ENCODE measurements around the gene ATRNL1.

ATRNL1 gene

DNA sequence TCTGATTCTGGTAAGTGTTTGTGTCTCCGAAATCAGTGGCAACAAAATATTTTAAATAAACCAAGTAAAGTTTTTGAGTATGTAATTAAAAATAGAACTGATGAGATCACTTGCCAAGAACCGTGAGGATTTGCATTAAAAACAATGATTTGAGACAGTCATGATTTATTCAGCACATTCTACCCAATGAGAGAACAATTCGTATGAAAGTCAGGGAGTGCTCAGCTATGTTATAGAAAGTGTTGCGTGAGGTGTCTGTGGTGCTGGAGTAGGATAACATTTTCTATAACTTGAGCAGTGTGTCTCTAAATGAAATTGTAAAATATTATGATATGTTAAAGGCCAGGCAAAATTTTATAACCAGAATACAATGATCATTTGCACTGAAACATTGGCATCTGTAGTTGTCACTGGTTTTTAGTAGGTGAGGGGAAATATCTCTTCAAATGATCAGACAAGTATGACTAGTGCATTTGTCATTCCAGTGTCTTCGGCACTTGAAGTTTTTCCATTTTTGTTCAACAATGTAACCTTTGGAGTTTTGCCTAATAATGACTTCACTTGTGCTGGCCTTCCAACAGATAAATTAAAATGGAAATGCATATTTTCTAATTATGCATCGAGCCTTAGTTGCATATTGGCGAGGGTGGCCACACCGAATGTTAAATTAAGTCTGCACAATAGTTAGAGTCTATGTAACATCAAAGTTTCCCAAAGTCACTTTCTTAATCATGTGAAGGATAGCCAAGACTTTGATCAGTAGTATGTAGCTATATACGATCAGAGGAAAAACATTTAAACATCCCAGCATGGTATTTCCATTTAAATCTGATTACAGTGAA lies 844.0 kb downstream of the ATRNL1 start:
- no peak for DNase-seq (ENCODE audit: low read depth, low spot score)
- no peak for TF ChIP-seq CTCF (IDR thresholded peaks at IDR 0.05; ENCODE audit: insufficient read depth, low read length, missing control alignments)
- H3K4me3 ChIP-seq (ENCODE audit: low read depth, low read length): no peak overlapping the region
- ChIA-PET CTCF (interaction anchor here (2.0 kb wide), 1 partner anchor 11 kb away, joined by 6 read pairs; no protein-coding TSS in a partner anchor), POLR2A (interaction anchor here (1.3 kb wide), 1 partner anchor 9 kb away, joined by 5 read pairs; no protein-coding TSS in a partner anchor)

DNA sequence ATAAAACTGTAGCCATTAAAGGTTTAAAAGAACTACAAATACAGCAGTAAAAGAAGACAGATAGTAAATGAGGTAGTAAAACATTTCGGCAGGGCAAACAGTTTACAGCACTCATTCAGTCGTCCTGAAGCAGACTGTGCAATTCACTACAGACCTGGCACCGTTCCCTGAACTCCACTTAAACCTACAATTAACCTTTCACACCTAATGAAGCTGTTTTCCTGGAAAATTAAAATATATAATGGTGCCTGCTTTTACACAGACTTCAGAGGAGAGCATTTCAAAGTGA lies 844.5 kb downstream of the ATRNL1 start:
- TF ChIP-seq CTCF (IDR thresholded peaks at IDR 0.05; ENCODE audit: insufficient read depth, low read length, missing control alignments): no peak
- ChIA-PET CTCF (interaction anchor here (1.7 to 2.0 kb wide), 2 partner anchors 10 to 139 kb away, joined by 4 to 6 read pairs; no protein-coding TSS in a partner anchor), POLR2A (interaction anchor here (1.3 kb wide), 1 partner anchor 9 kb away, joined by 5 read pairs; no protein-coding TSS in a partner anchor)
- H3K4me3 ChIP-seq (ENCODE audit: low read depth, low read length): no peak overlapping the region
- no peak for DNase-seq (ENCODE audit: low read depth, low spot score)

- no peak for TF ChIP-seq CTCF (IDR thresholded peaks at IDR 0.05; ENCODE audit: insufficient read depth, low read length, missing control alignments)
- DNase-seq (ENCODE audit: low read depth, low spot score): no peak
- POLR2A ChIA-PET: no interaction called here
- CTCF ChIA-PET: interaction anchor here (1.0 to 2.3 kb wide), 3 partner anchors 9 to 140 kb away, joined by 4 to 16 read pairs (median 4); no protein-coding TSS in a partner anchor
- H3K4me3 ChIP-seq (ENCODE audit: low read depth, low read length): no peak overlapping the region
Observed at GRCh38 chr10:115939101-115939854, 846.1 kb downstream of the ATRNL1 start.

- DNase-seq (ENCODE audit: low read depth, low spot score): no peak
- TF ChIP-seq CTCF (IDR thresholded peaks at IDR 0.05; ENCODE audit: insufficient read depth, low read length, missing control alignments): no peak
- H3K4me3 ChIP-seq (ENCODE audit: low read depth, low read length): no peak overlapping the region
- POLR2A ChIA-PET: no interaction called here
- CTCF ChIA-PET: interaction anchor here (0.9 to 1.1 kb wide), 3 partner anchors 9 to 235 kb away, joined by 3 to 5 read pairs (median 3); no protein-coding TSS in a partner anchor
Observed at GRCh38 chr10:115941361-115941771, 848.2 kb downstream of the ATRNL1 start.

- DNase-seq (ENCODE audit: low read depth, low spot score): no peak
- ChIA-PET POLR2A (no interaction called here), CTCF (interaction anchor here (0.9 to 1.3 kb wide), 3 partner anchors 8 to 346 kb away, joined by 3 to 5 read pairs (median 3); no protein-coding TSS in a partner anchor)
- no peak for TF ChIP-seq CTCF (IDR thresholded peaks at IDR 0.05; ENCODE audit: insufficient read depth, low read length, missing control alignments)
- H3K4me3 ChIP-seq (ENCODE audit: low read depth, low read length): no peak overlapping the region
Observed at GRCh38 chr10:115942101-115942500, 848.9 kb downstream of the ATRNL1 start.

GRCh38 chr10:115944538-115944937 lies 851.4 kb downstream of the ATRNL1 start:
- no peak for DNase-seq (ENCODE audit: low read depth, low spot score)
- H3K4me3 ChIP-seq (ENCODE audit: low read depth, low read length): no peak overlapping the region
- POLR2A ChIA-PET: no interaction called here
- TF ChIP-seq CTCF (IDR thresholded peaks at IDR 0.05; ENCODE audit: insufficient read depth, low read length, missing control alignments): no peak
- CTCF ChIA-PET: interaction anchor here (0.7 kb wide), 1 partner anchor 9 kb away, joined by 3 read pairs; no protein-coding TSS in a partner anchor
